Fibroblast of lung (primary cell): ENCODE data around the gene CLNK. TPM values are rescaled to one million over a fixed set of nuclear protein-coding genes. Genes with fewer than 3 reads are reported as not detected.

Experiments
- DNase-seq, 2 donors: peaks; one replicate each; pipeline versions ENCODE4 v3.0.0 to v3.0.0-alpha.2; 2010; ENCODE audit warnings: low read depth in 2 of 2
- H2AFZ ChIP-seq: 2 replicates; pipeline ENCODE4 v1.5.1; 2012; ENCODE audit warnings: low read length, control low read depth, inconsistent platforms
- H3K27ac ChIP-seq: 2 replicates; pipeline ENCODE4 v1.5.1; 2011; ENCODE audit warnings: low read length, control low read depth; ENCODE audit not compliant: insufficient read depth
- H3K27me3 ChIP-seq: 2 replicates; pipeline ENCODE4 v1.5.1; 2011; ENCODE audit warnings: mild to moderate bottlenecking, low read length; ENCODE audit not compliant: control insufficient read depth, insufficient read depth
- H3K36me3 ChIP-seq: 2 replicates; pipeline ENCODE4 v1.5.1; 2011; ENCODE audit warnings: low read length; ENCODE audit not compliant: control insufficient read depth, insufficient read depth
- H3K4me1 ChIP-seq: 2 replicates; pipeline ENCODE4 v1.5.1; 2011; ENCODE audit warnings: low read length; ENCODE audit not compliant: control insufficient read depth, insufficient read depth; ENCODE audit errors: extremely low read depth
- H3K4me2 ChIP-seq: 2 replicates; pipeline ENCODE4 v1.5.1; 2011; ENCODE audit warnings: low read length, control low read depth; ENCODE audit not compliant: insufficient read depth; ENCODE audit errors: extremely low read depth
- H3K4me3 ChIP-seq, 4 experiments: fragments of 200-600 bp in 1 of 4; sonication (generic) in 1 of 4; replicated peaks in 1 of 4; 2 replicates each; pipeline ENCODE4 v1.5.1; 2011 to 2016; ENCODE audit warnings: low read length in 4 of 4, low read depth in 3 of 4, mild to moderate bottlenecking in 3 of 4, control low read depth in 2 of 4, inconsistent platforms in 1 of 4, mixed read lengths in 1 of 4; ENCODE audit not compliant: insufficient read depth in 1 of 4; ENCODE audit errors: control extremely low read depth in 1 of 4
- H3K79me2 ChIP-seq: 2 replicates; pipeline ENCODE4 v1.5.1; 2012; ENCODE audit warnings: mild to moderate bottlenecking, low read length, inconsistent platforms; ENCODE audit not compliant: control insufficient read depth, insufficient read depth
- H3K9ac ChIP-seq: 2 replicates; pipeline ENCODE4 v1.5.1; 2011; ENCODE audit warnings: mild to moderate bottlenecking, low read length, control low read depth; ENCODE audit not compliant: insufficient read depth
- H3K9me3 ChIP-seq: 2 replicates; pipeline ENCODE4 v1.5.1; 2012; ENCODE audit warnings: low read depth, low read length; ENCODE audit not compliant: control insufficient read depth, insufficient read depth
- H4K20me1 ChIP-seq: 2 replicates; pipeline ENCODE4 v1.5.1; 2011; ENCODE audit warnings: low read length; ENCODE audit not compliant: control insufficient read depth, insufficient read depth; ENCODE audit errors: extremely low read depth
- EZH2 ChIP-seq: IDR thresholded peaks from 2 replicates; pipeline ENCODE4 v1.5.1; 2012; ENCODE audit warnings: low read length, control low read depth, mild to moderate bottlenecking; ENCODE audit errors: missing control alignments
- polyA plus RNA-seq, 2 donors: library from polyadenylated mRNA; depleted of rRNA in 1 of 2; stranded (reverse) in 1 of 2; unstranded in 1 of 2; fragments of >200 nt; gene quantifications; 2 replicates each; pipeline ENCODE4 v1.2.1, GENCODE V29; 2011 to 2012; ENCODE audit warnings: missing spikeins in 1 of 2
- total RNA-seq: library from RNA; depleted of rRNA; stranded (reverse); fragments of >200 nt; gene quantifications from 2 replicates; pipeline ENCODE4 v1.2.1, GENCODE V29; 2014
- TF ChIP-seq, protein P1 (sequence below), 2 donors: IDR thresholded peaks in 1 of 2; conservative IDR thresholded peaks in 1 of 2; 1 replicate in 1 of 2; 2 replicates in 1 of 2; pipeline ENCODE4 v1.5.1; 2011 to 2012; ENCODE audit warnings: low read length in 2 of 2, control low read depth in 1 of 2, inconsistent platforms in 1 of 2, low read depth in 1 of 2, mild to moderate bottlenecking in 1 of 2

The CLNK gene
- total and polyA plus RNA-seq, 2 donors (not counting 1 experiment from before 2014, with no cell fraction given): not detected

DNA sequence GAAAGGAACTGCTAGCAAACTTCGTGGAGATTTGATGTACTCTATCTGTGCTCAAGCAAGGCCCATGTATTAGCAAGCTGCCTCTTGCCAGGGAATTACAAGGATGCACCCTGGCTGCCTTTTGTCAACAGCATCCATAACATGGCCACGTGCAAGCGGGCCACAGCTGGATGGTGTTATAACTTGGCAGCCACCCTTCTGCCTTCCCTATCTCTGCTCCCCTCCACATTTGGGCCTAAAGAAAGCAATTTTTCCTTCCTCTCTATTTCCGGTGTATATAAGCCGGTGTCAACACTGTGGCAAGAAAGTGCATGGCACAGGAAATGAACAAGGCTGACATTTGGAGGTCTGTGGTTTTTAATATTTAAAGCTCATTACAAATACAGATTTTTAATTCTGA is 94.8 kb downstream of the CLNK start:
- H2AFZ ChIP-seq: no peak overlapping the region
- no peak for TF ChIP-seq EZH2
- TF ChIP-seq, protein P1, sequence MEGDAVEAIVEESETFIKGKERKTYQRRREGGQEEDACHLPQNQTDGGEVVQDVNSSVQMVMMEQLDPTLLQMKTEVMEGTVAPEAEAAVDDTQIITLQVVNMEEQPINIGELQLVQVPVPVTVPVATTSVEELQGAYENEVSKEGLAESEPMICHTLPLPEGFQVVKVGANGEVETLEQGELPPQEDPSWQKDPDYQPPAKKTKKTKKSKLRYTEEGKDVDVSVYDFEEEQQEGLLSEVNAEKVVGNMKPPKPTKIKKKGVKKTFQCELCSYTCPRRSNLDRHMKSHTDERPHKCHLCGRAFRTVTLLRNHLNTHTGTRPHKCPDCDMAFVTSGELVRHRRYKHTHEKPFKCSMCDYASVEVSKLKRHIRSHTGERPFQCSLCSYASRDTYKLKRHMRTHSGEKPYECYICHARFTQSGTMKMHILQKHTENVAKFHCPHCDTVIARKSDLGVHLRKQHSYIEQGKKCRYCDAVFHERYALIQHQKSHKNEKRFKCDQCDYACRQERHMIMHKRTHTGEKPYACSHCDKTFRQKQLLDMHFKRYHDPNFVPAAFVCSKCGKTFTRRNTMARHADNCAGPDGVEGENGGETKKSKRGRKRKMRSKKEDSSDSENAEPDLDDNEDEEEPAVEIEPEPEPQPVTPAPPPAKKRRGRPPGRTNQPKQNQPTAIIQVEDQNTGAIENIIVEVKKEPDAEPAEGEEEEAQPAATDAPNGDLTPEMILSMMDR (conservative IDR thresholded peaks at IDR 0.05 in 1 of 2, IDR thresholded peaks at IDR 0.05 in 1 of 2; ENCODE audit: low read depth in 1 of 2, low read length in 2 of 2): no peak
- H4K20me1 ChIP-seq: no peaks in the 10 kb centered on the region
- H3K27ac ChIP-seq: no peak overlapping the region
- peaks cover 10% of the 10 kb centered on the region for H3K4me1 ChIP-seq
- no peak overlapping the region for H3K9ac ChIP-seq
- H3K79me2 ChIP-seq: no peaks in the 10 kb centered on the region
- H3K36me3 ChIP-seq: no peaks in the 10 kb centered on the region
- no peak overlapping the region for H3K4me2 ChIP-seq
- H3K27me3 ChIP-seq: no peaks in the 10 kb centered on the region
- peak in 1 of 2 donors; percentile 42 for DNase-seq
- no peak overlapping the region for H3K4me3 ChIP-seq
- no peaks in the 10 kb centered on the region for H3K9me3 ChIP-seq

DNA sequence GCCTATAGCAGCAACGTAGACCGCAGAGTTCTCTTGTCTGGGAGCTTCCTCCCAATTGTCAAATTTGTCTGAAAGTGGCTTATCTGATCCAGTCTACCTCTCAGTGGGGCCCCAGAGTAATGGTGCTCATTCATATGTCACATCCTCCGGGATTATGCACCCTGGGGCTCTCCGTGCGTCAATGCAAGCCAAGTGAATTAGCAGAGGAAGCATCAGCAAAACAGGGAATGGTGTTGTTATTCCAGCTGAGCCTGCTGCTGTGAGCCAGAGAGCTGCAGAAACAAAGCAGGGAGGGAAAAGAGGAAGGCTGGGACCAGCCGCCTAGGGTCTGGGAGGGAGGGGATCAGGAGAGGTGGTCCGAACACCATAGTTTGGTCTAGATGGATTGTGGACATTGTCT is 95.2 kb downstream of the CLNK start:
- DNase-seq: no peak
- H4K20me1 ChIP-seq: no peaks in the 10 kb centered on the region
- no peaks in the 10 kb centered on the region for H3K27me3 ChIP-seq
- H3K9ac ChIP-seq: no peak overlapping the region
- H3K4me1 ChIP-seq: peaks cover 10% of the 10 kb centered on the region
- no peak overlapping the region for H3K4me2 ChIP-seq
- H3K79me2 ChIP-seq: no peaks in the 10 kb centered on the region
- no peak for TF ChIP-seq EZH2
- TF ChIP-seq, protein P1 (conservative IDR thresholded peaks at IDR 0.05 in 1 of 2, IDR thresholded peaks at IDR 0.05 in 1 of 2; ENCODE audit: low read depth in 1 of 2, low read length in 2 of 2): no peak
- H3K9me3 ChIP-seq: no peaks in the 10 kb centered on the region
- H3K4me3 ChIP-seq: no peak overlapping the region
- H2AFZ ChIP-seq: no peak overlapping the region
- H3K36me3 ChIP-seq: no peaks in the 10 kb centered on the region
- no peak overlapping the region for H3K27ac ChIP-seq

DNA sequence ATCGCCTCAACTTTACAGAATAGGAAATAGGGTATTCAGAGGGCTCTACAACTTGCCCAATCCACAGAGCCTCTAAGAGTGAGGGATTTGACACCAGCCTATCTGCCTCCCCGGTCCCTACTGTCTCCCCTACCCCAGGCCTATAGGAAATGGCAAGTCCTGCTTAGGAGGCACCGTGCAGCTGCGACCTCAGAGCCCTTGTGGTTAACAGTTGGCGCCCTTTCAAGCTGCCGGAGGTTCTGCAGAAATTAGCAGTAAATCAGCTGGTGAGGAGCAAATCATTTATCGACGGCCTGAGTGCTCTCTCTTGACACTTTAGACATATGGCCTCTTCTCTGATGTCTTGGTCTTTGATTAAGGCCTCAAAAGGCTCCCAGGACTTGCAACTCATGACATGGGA is 96.9 kb downstream of the CLNK start:
- Histone ChIP-seq H3K9ac (no peak overlapping the region), H4K20me1 (no peaks in the 10 kb centered on the region), H3K79me2 (no peaks in the 10 kb centered on the region), H3K36me3 (no peaks in the 10 kb centered on the region), H3K27me3 (no peaks in the 10 kb centered on the region), H3K4me1 (peaks cover 10% of the 10 kb centered on the region), H3K27ac (no peak overlapping the region), H3K4me3 (no peak overlapping the region), H3K9me3 (no peaks in the 10 kb centered on the region), H3K4me2 (no peak overlapping the region), H2AFZ (no peak overlapping the region)
- DNase-seq: peak; percentile 22 to 45
- TF ChIP-seq, protein P1 (conservative IDR thresholded peaks at IDR 0.05 in 1 of 2, IDR thresholded peaks at IDR 0.05 in 1 of 2; ENCODE audit: low read depth in 1 of 2, low read length in 2 of 2): no peak
- TF ChIP-seq EZH2: no peak
